Measurements from ENCODE around the gene GLDC. TPM values are rescaled to one million over a fixed set of nuclear protein-coding genes. Genes with fewer than 3 reads are reported as not detected.

The GLDC gene
- total RNA-seq, 1 donor from 2014 or later: not detected

DNA sequence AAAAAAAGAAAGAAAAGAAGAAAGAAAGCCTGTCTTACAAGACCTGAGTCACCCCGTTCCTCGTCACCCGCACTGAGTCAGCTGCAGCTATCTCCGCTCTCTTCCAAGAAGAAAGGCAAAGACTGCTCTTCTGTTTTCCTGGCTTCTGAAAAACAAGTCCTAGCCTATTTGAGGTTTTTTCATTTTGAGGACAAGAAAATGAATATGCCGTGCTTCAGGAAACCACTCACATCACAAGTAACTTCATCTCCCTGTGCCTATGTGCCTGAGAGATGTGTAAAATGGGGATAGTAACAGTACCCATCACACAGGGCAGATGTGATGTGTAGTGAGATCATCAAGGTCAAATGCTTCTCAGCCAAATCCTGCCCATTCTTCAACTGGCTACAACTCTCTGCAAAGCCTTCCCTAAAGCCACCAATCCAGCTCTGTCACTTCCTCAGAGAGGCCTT lies 78.4 kb downstream of the GLDC start:
- H3K27ac ChIP-seq (replicated peaks): no peak overlapping the region
- intact Hi-C loops (cut with micrococcal nuclease): no loop called here
- no peaks in the 10 kb centered on the region for H3K36me3 ChIP-seq
- H3K9me3 ChIP-seq (replicated peaks): no peaks in the 10 kb centered on the region
- no peak overlapping the region for H3K4me3 ChIP-seq
- no peak for DNase-seq
- H3K4me1 ChIP-seq: peaks cover 12% of the 10 kb centered on the region
- peaks cover 28% of the 10 kb centered on the region for H3K27me3 ChIP-seq (ENCODE audit: low read depth)
- TF ChIP-seq, protein P1, sequence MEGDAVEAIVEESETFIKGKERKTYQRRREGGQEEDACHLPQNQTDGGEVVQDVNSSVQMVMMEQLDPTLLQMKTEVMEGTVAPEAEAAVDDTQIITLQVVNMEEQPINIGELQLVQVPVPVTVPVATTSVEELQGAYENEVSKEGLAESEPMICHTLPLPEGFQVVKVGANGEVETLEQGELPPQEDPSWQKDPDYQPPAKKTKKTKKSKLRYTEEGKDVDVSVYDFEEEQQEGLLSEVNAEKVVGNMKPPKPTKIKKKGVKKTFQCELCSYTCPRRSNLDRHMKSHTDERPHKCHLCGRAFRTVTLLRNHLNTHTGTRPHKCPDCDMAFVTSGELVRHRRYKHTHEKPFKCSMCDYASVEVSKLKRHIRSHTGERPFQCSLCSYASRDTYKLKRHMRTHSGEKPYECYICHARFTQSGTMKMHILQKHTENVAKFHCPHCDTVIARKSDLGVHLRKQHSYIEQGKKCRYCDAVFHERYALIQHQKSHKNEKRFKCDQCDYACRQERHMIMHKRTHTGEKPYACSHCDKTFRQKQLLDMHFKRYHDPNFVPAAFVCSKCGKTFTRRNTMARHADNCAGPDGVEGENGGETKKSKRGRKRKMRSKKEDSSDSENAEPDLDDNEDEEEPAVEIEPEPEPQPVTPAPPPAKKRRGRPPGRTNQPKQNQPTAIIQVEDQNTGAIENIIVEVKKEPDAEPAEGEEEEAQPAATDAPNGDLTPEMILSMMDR (IDR thresholded peaks at IDR 0.05; ENCODE audit: borderline replicate concordance): no peak

DNA sequence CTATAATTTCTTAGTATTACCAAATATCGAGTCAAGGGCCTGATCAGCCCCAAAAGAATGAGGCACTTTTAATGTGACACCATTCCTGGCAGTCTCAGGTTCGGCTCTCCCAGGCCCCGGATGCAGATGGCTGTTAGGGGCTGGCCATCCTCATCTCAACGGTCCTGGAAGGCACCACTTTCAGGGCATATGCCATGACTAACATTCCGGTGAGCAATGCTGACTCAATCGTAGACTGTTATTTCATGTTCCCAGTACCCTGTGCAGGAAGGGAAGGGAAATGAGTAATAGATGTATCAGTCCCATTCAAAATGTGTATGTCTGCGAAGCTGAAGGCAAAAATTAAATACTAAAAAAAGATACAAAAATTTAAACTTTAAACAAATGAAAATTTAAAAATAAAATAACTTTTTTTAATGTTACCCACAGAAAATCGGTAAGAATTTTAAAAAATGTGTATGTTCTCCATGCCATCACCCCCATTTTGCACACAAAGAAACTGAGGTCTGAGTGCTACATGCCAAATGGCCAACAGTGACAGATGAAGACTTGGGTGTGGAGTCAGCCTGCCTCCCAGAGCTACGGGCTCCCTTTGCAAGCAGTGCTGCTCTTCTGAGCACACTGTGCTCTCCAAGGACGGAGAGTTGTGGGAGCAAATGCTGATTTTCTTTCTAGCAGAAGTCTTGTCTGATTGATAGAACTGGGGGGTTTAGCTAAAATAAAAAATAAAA lies 79.0 kb downstream of the GLDC start:
- no peaks in the 10 kb centered on the region for H3K9me3 ChIP-seq (replicated peaks)
- H3K27me3 ChIP-seq (ENCODE audit: low read depth): peaks cover 26% of the 10 kb centered on the region
- intact Hi-C loops (cut with micrococcal nuclease): no loop called here
- H3K4me3 ChIP-seq: no peak overlapping the region
- peaks cover 12% of the 10 kb centered on the region for H3K4me1 ChIP-seq
- TF ChIP-seq, protein P1 (IDR thresholded peaks at IDR 0.05; ENCODE audit: borderline replicate concordance): no peak
- DNase-seq: no peak
- no peak overlapping the region for H3K27ac ChIP-seq (replicated peaks)
- no peaks in the 10 kb centered on the region for H3K36me3 ChIP-seq

DNA sequence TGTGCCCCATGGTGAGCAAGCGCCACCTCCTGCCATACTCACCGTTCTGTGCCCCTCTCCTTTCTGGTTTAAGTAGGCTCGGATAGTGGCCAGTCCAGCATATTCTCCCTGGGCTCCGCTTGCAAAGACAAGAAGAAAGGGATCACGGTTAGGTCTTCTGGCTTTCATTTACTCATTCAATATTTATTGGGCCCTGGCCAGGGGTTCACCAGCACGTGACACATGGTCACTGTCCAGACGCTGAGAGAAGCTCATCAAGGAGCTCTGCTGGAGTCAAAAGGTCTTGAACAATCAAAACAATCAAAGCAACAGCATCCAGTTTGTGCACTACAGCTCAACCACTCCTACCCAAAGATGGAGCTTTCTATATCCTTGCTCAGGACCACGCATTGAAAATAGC lies 80.2 kb downstream of the GLDC start:
- H3K27me3 ChIP-seq (ENCODE audit: low read depth): peaks cover 13% of the 10 kb centered on the region
- no peaks in the 10 kb centered on the region for H3K36me3 ChIP-seq
- intact Hi-C loops (cut with micrococcal nuclease): no loop called here
- no peak overlapping the region for H3K27ac ChIP-seq (replicated peaks)
- TF ChIP-seq, protein P1 (IDR thresholded peaks at IDR 0.05; ENCODE audit: borderline replicate concordance): no peak
- no peak overlapping the region for H3K4me3 ChIP-seq
- DNase-seq: no peak
- H3K4me1 ChIP-seq: peaks cover 12% of the 10 kb centered on the region
- H3K9me3 ChIP-seq (replicated peaks): no peaks in the 10 kb centered on the region

DNA sequence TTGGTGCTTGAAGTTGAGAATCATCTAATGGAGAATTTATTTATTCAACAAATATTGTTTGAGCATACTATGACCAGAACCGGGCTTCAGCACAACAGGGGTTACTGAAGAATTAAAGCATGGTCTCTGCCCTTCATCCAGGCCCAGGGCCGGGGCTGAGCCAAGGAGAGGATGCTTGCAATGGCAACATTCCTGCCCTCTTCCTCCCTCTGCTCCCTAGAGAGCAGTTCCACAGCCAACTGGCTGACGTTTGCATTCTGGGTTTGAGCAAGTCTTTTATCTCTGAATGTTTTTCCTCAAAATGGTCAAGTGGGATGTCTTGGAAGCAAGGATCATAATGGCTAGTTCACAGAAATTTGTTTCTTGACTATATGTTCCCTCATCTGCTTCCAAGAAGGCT lies 80.7 kb downstream of the GLDC start:
- H3K4me1 ChIP-seq: peaks cover 12% of the 10 kb centered on the region
- DNase-seq: peak; percentile 24
- intact Hi-C loops (cut with micrococcal nuclease): no loop called here

DNA sequence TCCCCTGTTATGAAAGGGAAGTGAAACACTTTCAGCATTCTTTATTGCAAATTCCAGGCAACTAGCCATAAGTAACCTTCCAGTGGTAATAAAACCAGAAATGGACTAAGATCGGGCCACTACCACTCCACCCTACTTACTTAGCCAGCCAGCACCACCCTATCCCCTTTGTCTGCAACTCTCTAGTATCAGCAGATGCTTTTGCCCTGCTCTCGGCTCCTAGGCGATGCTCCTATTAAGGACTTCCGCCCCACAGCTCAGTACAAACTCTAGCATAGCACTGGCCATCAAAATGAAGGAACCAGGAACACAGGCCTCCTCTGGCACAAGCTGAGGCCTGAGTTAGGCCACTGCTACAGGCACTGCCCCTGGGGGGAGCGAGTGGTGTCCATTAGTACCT lies 81.2 kb downstream of the GLDC start:
- TF ChIP-seq, protein P1 (IDR thresholded peaks at IDR 0.05; ENCODE audit: borderline replicate concordance): no peak
- Histone ChIP-seq H3K4me3 (no peak overlapping the region), H3K27ac (replicated peaks) (peak overlapping the region; percentile 9), H3K27me3 (ENCODE audit: low read depth) (peaks cover 4% of the 10 kb centered on the region), H3K4me1 (peaks cover 12% of the 10 kb centered on the region), H3K36me3 (no peaks in the 10 kb centered on the region), H3K9me3 (replicated peaks) (no peaks in the 10 kb centered on the region)
- DNase-seq: no peak
- intact Hi-C loops (cut with micrococcal nuclease): no loop called here

More for the DNA sequence above, 80.7 kb downstream of the GLDC start:
- Histone ChIP-seq H3K27ac (replicated peaks) (peak overlapping the region; percentile 9), H3K36me3 (no peaks in the 10 kb centered on the region), H3K9me3 (replicated peaks) (no peaks in the 10 kb centered on the region), H3K4me3 (no peak overlapping the region), H3K27me3 (ENCODE audit: low read depth) (peaks cover 9% of the 10 kb centered on the region)
- TF ChIP-seq, protein P1 (IDR thresholded peaks at IDR 0.05; ENCODE audit: borderline replicate concordance): no peak
